Type B pancreatic cell (in vitro differentiated cells): ENCODE data around the gene BOK. TPM values are rescaled to one million over a fixed set of nuclear protein-coding genes. Genes with fewer than 3 reads are reported as not detected.
"Not testable (repeated sequence)": the region's sequence is repeated elsewhere in the genome, so short reads cannot be mapped to it uniquely, and the experiment has no call there.

ENCODE experiments used
- DNase-seq: peaks from one replicate; pipeline ENCODE4 v3.0.0; 2021; ENCODE audit warnings: mixed read lengths; ENCODE audit not compliant: unreplicated experiment; ENCODE audit errors: extremely low spot score
- H3K27ac Mint-ChIP-seq: 2 replicates; pipeline ENCODE4 v1.8.0; 2021; ENCODE audit warnings: mild to moderate bottlenecking, mixed read lengths
- H3K27me3 Mint-ChIP-seq: 2 replicates; pipeline ENCODE4 v1.8.0; 2021; ENCODE audit warnings: mixed read lengths
- H3K36me3 Mint-ChIP-seq: 2 replicates; pipeline ENCODE4 v1.8.0; 2021; ENCODE audit warnings: mixed read lengths
- H3K4me1 Mint-ChIP-seq: one replicate; pipeline ENCODE4 v1.8.0; 2021; ENCODE audit warnings: mixed read lengths; ENCODE audit not compliant: unreplicated experiment
- H3K4me3 Mint-ChIP-seq: 2 replicates; pipeline ENCODE4 v1.8.0; 2021; ENCODE audit warnings: mild to moderate bottlenecking, mixed read lengths
- H3K9me3 Mint-ChIP-seq: 2 replicates; pipeline ENCODE4 v1.8.0; 2021; ENCODE audit warnings: mixed read lengths
- CTCF ChIP-seq: fragments of 200-600 bp; sonication (generic); conservative IDR thresholded peaks from 2 replicates; pipeline ENCODE4 v1.5.0; 2021; ENCODE audit warnings: antibody characterized with exemption, mild to moderate bottlenecking
- total RNA-seq: library from RNA; stranded (reverse); gene quantifications from 2 replicates; pipeline ENCODE4 v1.2.1, GENCODE V29; 2021; ENCODE audit warnings: low replicate concordance

The BOK gene
- total RNA-seq, 1 donor from 2014 or later = 41.5 TPM

GRCh38 chr2:241563031-241563507, 4.5 kb downstream of the BOK start:
- H3K9me3 Mint-ChIP-seq = no peaks in the 10 kb centered on the region
- H3K4me1 Mint-ChIP-seq = no peaks in the 10 kb centered on the region
- no peaks in the 10 kb centered on the region for H3K36me3 Mint-ChIP-seq
- peaks cover 3% of the 10 kb centered on the region for H3K27me3 Mint-ChIP-seq
- H3K27ac Mint-ChIP-seq = no peak overlapping the region
- H3K4me3 Mint-ChIP-seq = no peak overlapping the region
- DNase-seq = no peak
- TF ChIP-seq CTCF = no peak

GRCh38 chr2:241563571-241563980, 5.0 kb downstream of the BOK start:
- no peak for DNase-seq
- Mint-ChIP-seq H3K9me3 (no peaks in the 10 kb centered on the region), H3K27me3 (no peaks in the 10 kb centered on the region), H3K4me3 (no peak overlapping the region), H3K36me3 (no peaks in the 10 kb centered on the region), H3K27ac (no peak overlapping the region), H3K4me1 (peaks cover under 1% of the 10 kb centered on the region)
- no peak for TF ChIP-seq CTCF

- Mint-ChIP-seq H3K4me3 (no peak overlapping the region), H3K27me3 (no peaks in the 10 kb centered on the region), H3K4me1 (peaks cover 4% of the 10 kb centered on the region), H3K9me3 (no peaks in the 10 kb centered on the region), H3K27ac (no peak overlapping the region), H3K36me3 (no peaks in the 10 kb centered on the region)
- no peak for DNase-seq
- no peak for TF ChIP-seq CTCF
These were observed 5.5 kb downstream of the BOK start for GRCh38 chr2:241563981-241564595.

- Mint-ChIP-seq H3K36me3 (peaks cover 4% of the 10 kb centered on the region), H3K9me3 (no peaks in the 10 kb centered on the region), H3K27me3 (peaks cover 6% of the 10 kb centered on the region), H3K4me1 (peaks cover 4% of the 10 kb centered on the region), H3K4me3 (no peak overlapping the region), H3K27ac (peak overlapping the region; percentile 41)
- no peak for DNase-seq
- no peak for TF ChIP-seq CTCF
These were observed 6.3 kb downstream of the BOK start for GRCh38 chr2:241564596-241565410.

GRCh38 chr2:241565411-241565810, 6.9 kb downstream of the BOK start:
- TF ChIP-seq CTCF = no peak
- Mint-ChIP-seq H3K27ac (peak overlapping the region; percentile 41), H3K36me3 (peaks cover 4% of the 10 kb centered on the region), H3K9me3 (no peaks in the 10 kb centered on the region), H3K4me1 (peaks cover 4% of the 10 kb centered on the region), H3K4me3 (no peak overlapping the region), H3K27me3 (peaks cover 6% of the 10 kb centered on the region)
- DNase-seq = no peak

GRCh38 chr2:241566021-241566420, 7.5 kb downstream of the BOK start:
- DNase-seq, H3K4me3 Mint-ChIP-seq, H3K9me3 Mint-ChIP-seq, H3K36me3 Mint-ChIP-seq, H3K27ac Mint-ChIP-seq, H3K27me3 Mint-ChIP-seq, H3K4me1 Mint-ChIP-seq: not testable (repeated sequence)
